Measurements from ENCODE around the gene KRT9.
"Not testable (repeated sequence)": the region's sequence is repeated elsewhere in the genome, so short reads cannot be mapped to it uniquely, and the experiment has no call there.

The KRT9 gene

DNA sequence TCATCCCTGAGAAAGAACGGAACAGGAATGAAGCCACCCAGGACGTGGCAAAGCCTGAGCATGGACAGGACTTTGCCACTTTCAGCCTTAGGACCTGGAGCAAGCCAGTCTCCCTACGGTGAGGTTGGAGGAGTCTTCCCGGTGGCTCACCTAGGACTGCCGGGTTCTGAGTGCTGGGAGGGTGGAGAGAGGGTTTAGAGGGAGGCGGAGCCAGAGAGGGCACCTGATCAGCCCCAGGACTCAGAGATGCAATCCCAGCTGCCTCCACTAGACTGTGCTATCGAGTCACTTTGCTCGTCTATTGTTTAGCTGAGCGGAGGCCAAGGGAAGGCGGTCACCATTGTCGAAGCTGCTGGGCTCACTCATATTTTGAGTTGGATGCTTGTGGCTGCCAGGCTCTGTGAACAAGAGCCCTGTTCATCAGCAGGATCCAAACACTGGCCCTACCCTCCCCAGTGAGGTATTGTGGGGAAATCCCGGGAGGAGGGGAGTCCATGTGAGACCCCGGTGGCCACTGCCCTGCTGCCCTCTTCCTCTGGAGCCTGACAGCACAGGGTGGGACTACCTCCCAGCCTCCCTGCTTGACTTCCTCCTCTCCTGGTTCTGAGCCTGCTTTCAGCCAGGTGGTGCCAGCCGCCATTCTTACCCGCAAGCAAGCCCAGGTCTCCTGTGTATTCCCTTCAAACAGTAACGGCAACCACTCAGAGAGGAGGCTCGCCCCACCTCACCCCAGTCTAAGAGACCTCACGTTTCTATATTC is 7.8 kb upstream of the KRT9 start:
- DNase-seq (ENCODE audit: low read depth in 2 of 3, low spot score in 1 of 3): peak; percentile 64 to 85 (median 69)

DNA sequence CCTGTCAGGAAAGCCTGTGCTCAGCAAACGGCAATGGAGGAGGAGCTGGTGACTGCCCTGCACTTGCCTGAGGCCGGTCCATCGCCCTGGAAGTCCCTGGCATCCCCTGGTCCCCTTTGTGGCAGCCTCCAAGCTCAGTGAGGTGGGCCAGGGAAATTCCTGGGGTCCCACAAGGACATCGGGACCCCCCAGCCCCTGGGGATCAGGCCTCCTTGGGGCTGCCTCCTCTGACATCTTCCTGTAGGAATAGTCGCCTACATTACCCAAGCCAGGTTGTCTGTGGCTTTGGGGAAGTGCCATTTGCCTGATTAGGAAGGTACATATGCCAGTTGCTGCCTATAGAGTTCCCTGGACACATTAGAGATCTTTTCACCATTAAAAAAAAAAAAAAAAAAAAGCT is 7.1 kb upstream of the KRT9 start:
- no peak for DNase-seq (ENCODE audit: low read depth in 2 of 3, low spot score in 1 of 3)

DNA sequence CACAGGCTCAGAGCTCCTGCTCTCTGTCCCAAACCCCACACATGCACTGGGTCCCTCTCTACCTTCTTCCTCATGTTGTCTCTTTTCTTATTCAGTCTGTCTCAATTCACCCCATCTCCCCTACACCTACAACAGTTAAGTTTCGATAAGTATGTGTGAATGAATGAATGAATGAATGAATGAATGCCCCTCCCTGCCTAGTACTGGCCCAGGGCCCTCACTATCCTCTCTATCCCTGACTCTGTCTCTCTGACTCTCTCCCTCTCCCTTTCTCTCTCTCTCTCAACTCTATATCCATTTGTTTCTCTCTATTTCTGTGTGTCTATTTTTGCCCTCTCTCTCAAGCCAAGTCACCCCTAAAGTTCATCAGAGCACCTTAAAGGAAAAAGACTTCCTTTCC is 6.7 kb upstream of the KRT9 start:
- no peak for DNase-seq (ENCODE audit: low read depth in 2 of 3, low spot score in 1 of 3)

DNA sequence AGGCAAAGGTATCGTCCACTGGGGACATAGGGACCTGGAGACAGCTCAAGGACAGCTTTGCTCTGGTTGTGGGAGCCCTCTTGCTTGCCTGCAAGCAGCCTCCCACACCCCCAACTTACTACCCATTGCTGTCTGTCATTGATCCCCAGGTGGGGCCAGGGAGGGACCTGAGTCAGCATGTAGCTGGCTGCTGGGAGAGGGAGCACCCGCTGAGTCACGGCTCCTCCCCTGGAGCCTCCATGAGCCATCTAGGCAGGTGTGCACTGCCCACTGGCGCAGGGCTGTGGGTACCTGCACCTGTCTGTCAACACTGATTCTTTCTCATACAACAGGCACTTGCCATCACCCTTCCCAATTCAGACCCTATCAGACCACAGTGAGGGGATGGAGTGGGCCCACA is 4.9 kb upstream of the KRT9 start:
- DNase-seq (ENCODE audit: low read depth in 2 of 3, low spot score in 1 of 3): not testable (repeated sequence)

DNA sequence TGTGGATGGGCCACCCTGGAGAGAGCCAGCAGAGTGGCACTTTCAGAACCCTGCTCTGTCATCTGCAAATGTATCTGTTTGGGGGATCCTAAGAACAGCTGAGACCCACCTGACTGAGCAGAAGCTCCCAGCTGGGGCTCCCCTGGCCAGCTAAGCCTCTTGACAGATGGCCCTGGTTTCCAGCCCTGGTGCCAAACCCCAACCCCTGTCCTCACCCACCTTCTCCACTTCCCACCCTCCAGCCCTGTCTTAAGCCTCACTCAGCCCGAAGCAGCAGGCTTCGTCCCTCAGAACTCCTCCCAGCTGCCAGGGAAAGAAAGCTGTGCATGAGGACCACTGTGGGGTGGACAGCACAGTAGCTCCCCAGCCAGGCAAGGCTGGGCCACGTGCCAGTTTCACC is 3.5 kb upstream of the KRT9 start:
- DNase-seq (ENCODE audit: low read depth in 2 of 3, low spot score in 1 of 3): no peak

DNA sequence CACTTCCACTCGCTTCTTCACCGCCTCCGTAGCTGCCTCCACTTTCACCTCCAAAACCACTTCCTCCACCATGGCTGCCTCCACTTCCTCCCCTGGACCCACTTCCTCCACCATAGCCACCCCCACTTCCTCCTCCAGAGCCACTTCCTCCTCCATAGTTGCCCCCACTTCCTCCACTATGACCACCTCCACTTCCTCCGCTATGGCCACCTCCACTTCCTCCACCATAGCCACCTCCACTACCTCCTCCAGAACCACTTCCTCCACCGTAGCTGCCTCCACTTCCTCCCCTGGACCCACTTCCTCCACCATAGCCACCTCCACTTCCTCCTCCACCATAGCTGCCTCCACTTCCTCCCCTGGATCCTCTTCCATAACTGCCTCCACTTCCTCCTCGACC is 4.5 kb downstream of the KRT9 start:
- DNase-seq (ENCODE audit: low read depth in 2 of 3, low spot score in 1 of 3): no peak

DNA sequence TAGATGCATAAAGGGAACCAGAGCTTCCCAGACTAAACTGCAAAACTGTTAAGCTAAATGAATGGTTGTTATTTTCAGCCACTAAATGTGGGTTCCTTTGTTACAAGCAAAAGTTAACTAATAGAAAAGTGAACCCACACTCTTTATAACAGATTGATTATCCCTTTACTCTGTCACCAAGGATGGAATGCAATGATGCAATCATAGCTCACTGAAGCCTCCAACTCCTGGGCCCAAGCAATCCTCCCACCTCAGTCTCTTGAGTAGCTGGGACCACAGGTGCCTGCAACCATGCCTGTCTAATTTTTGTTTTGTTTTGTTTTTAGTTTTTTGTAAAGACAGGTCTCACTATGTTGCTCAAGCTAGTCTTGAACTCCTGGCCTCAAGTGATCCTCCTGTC is 6.5 kb downstream of the KRT9 start:
- DNase-seq (ENCODE audit: low read depth in 2 of 3, low spot score in 1 of 3): no peak

DNA sequence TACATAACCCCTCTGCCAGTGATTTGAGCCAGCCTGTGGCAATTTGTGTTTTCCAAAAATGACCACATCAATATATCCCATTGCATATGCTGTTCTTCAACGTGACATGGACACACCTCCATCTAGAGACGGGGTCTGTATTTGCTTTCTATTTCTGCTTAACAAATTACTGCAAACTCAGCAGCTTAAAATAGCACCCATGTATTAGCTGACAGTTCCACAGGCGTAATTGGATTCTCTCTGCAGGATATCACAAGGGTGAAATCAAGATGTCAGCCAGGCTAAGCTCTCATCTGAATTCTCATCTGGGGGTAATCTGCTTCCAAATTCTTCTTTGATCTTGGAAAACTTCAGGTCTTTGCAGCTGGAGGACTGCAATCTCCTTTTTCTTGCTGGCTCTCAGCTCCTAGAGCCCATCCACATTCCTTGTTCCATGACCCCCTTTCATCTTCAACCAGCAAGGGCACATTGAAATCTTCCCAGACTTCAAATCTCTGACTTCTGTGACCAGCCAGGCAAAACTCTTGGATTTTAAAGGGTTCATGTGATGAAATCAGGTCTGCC is 8.2 kb downstream of the KRT9 start:
- no peak for DNase-seq (ENCODE audit: low read depth in 2 of 3, low spot score in 1 of 3)

DNA sequence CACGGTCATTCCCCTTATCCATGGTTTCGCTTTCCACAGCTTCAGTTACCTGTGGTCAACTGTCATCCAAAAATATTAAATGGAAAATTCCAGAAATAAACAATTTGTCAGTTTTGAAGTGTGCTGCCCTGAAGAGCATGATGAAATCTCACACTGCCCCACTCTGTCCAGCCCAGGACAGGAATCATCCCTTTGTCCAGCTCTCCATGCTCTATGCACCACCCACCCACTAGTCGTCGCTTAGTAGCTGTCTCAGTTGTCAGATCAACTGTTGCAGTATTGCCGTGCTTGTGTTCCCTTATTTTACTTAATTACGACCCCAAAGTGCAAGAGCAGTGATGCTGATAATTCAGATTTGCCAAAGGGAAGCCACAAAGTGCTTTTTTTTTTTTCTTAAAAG is 10.3 kb downstream of the KRT9 start:
- no peak for DNase-seq (ENCODE audit: low read depth in 2 of 3, low spot score in 1 of 3)

DNA sequence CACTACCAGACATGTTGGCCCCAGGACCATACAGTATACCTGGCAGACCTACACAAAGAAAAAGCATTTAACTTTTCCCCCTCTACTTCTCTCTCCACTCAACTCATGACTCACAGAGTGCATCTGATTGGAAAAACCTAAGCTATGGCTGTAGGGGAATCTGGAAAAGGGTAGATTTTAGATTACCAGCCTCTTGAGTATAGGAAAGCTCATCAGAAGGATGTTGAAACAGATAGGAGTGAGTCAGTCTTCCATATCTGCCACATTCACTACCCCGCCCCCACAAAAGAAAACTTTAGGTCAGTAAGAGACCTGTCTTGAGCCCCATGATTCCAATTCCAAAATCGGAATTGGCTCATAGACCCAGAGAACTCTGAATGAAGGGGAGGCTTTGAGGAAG is 12.3 kb downstream of the KRT9 start:
- DNase-seq (ENCODE audit: low read depth in 2 of 3, low spot score in 1 of 3): no peak

DNA sequence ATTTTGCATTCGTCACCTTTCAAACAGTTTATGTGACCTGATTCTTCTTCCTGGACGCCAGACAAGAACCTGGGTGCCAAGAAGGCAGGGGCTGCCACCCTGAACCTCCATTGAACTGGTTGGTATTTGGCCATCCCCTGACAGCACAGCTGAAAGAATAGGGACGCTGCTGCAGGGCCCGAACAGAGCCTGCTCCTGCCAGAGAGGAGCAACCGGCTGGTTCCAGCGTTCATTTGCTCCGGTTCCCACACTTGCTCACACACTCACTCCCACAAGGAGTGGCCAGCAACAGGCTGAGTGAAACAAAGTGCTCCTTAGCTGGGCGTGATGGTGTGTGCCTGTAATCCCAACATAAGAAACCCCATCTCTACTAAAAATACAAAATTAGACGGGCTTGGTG is 14.9 kb downstream of the KRT9 start:
- DNase-seq (ENCODE audit: low read depth in 2 of 3, low spot score in 1 of 3): no peak

DNA sequence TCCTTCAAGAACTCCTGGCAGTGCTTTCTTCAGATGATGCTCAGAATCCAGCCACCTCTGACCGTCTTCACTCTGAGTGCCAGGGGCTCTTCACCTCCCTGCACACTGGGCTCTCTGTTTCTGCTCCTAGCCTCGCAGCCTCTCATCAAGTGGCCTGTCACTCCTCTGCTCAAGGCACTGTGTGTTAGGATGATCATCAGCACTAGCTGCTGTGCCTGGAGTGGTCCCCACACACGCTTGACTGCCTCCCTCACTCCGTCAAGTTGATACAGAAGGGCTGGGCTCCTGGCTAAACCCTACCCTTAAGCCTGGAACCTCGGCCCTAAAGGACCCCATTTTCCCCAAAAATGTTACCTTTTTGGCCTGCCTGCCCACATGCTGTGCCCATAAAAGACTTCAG is 15.6 kb downstream of the KRT9 start:
- no peak for DNase-seq (ENCODE audit: low read depth in 2 of 3, low spot score in 1 of 3)

DNA sequence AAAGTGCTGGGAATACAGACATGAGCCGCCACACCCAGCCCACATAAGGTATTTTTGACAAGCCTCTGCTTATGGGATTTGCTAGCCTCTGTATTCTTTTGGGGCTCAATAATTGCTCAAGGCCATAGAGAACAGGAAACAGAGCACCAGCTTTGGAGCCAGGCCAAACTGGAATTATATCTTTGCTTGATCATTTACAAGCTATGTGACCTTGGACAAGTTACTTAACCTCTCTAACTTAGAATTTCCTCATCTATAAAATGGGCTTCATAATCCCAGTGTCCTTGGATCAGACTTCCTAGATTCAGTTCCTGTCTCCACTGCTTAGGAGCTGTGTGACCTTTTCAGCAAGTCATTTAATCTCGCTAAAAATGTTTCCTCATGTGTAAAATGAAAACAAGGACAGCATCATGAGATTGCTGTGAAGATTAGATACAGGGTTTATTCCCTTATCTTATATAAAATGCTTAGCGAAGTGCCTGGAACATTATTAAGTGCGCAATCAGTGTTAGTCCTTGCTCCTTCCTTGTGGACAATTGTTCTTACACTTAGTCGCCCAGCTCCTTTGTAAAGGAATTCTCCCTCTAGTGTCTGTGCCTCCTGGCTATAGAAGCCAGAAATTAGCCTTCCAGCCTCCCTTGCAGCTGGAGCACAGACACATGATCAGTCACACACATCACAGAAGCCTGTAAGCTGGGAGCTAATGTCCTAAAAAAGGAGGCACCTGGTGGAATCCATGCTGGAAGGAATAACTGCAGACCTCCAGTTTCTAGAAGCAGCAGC is 16.6 kb downstream of the KRT9 start:
- no peak for DNase-seq (ENCODE audit: low read depth in 2 of 3, low spot score in 1 of 3)

DNA sequence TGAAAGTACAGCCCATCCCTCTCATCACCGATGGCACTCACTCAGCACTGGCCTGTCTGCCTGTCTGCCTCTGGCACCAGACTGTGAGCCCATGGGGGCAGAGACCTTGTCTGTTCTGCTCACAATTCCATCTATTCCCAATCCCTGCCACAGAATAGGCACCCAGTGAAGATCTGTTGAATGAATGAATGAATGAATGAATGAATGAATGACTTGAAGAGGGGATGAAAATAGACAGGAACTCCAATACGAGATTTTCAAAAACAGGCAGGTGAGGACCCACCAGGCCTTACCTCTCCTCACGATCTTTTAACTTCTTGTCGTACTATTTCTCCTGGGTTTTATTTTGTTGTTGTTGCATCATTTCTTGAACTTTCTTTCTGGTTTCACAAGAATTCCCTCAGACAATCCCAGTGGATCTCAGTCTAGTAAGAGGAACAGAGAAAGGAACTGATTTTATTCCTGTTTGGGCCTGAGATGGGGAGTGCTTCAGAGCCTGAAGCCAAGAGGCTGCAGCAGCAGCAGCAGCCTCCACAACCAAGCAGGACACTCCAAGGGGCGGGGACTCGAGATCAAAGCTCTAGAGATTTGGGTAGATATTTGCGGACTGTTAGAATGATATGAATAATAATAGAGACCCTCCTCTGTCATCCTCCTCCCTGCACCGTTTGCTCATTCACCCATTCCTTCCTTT is 17.7 kb downstream of the KRT9 start:
- DNase-seq (ENCODE audit: low read depth in 2 of 3, low spot score in 1 of 3): no peak

DNA sequence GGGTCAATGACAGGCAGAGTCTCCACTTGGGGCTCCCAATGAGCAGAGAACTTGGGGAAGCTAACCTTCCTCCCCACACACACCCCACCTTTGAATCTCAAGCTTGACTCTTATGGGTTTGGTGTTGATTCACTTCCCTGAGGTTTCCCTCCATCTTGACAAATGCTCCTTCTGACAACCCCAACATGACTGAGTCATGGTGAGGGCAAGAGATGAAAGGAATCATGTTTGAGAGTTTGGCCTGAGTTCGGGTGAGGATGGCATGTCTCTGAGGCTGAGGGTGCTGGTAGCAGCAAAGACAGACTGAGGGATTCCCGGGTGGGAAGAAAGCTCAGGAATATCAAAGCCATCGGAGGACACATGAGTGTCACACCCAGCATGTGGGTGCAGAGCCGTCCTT is 18.7 kb downstream of the KRT9 start:
- no peak for DNase-seq (ENCODE audit: low read depth in 2 of 3, low spot score in 1 of 3)

DNA sequence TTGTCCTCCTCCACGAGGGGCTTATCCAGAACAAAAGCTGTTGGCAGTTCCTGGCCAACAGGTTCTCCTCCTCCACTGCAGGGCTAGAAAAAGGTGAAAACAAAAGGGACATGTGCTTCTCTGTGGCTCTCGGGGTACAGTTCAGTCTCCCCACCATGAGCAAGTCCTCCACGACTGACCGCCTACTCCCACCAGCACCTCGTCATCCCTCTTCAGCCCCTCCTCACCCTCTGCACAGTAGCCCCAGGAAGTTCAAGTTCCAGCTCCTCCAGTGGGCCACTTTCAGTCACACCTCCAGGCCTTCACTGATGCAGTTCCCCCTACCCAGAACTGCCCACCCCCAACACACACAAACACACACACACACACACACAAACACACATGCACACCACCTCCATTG is 19.4 kb downstream of the KRT9 start:
- DNase-seq (ENCODE audit: low read depth in 2 of 3, low spot score in 1 of 3): no peak

DNA sequence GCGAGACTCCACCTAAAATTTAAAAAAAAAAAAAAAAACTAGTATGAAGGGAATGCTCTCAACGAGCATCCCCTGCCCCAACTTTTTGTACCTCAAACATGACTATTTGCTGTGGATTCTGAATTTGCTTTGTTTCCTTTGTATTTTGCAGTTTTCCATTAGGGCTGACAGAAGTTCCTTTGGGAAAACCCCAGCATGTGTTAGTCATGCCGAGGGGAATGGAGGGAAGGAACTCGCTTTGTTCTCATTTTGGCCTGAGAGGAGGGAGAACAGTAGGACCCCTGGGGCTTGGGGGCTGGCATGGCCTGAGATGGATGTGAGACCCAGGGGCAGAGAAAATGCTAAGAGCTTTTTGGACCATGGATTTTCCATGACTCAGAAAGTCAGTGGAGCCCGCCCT is 20.5 kb downstream of the KRT9 start:
- no peak for DNase-seq (ENCODE audit: low read depth in 2 of 3, low spot score in 1 of 3)

DNA sequence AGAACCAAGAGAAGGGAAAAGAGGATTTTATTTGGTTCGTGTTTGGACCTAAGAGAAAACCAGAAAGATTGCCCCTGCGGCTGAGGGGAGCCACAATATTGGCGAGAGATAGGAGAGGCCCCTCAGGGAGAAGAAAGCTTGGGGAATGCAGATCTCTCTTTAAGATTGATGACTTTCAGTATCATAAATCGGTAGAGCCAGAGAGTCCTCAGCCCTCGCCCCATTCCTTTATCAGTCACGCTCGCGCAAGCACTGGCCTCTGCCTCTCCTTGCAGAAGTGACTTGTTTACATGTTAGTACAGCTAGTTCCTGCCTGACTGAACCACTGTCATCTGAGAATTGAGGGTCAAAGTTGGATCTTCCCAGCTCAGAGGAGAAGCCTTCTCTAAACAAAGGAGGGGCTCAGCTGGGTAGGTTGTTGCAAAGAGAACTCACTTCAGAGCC is 22.2 kb downstream of the KRT9 start:
- no peak for DNase-seq (ENCODE audit: low read depth in 2 of 3, low spot score in 1 of 3)

DNA sequence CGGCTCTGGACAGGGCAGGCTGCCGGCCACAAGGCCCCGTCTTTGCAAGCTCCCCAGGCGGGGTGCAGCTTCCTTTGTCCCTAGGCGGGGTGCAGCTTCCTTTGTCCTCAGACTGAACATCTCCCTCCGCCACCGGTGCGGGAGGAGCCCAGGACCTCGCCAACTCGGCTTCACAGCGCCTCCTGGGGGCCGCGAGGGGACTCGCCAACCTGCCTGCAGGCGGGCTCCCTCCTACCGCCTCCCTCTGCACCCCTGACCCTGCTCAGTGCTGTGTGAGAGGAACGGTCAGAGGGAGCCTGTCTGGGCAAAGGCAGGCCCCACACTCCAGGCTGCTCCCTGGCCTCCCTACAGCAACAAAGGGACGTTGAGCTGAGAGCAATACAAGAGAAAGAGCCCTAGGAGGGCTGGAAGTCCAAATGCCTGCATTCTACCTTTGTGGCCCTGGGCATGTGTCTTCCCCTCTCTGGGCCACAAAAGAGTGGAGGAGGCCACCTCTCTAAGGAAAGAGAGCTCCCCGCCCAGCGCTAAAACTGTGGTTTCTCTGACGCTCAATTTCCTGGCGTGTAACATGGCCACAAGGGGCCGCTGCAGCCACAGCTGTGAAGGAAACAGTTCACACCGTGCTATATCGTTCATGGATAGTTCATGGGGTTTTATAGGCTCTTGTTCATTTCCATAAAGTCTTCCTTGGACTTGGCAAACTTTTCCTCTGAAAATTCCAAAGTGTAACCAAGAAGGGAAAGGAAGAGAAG is 22.8 kb downstream of the KRT9 start:
- peak; percentile 69 to 82 (median 72) for DNase-seq (ENCODE audit: low read depth in 2 of 3, low spot score in 1 of 3)

DNA sequence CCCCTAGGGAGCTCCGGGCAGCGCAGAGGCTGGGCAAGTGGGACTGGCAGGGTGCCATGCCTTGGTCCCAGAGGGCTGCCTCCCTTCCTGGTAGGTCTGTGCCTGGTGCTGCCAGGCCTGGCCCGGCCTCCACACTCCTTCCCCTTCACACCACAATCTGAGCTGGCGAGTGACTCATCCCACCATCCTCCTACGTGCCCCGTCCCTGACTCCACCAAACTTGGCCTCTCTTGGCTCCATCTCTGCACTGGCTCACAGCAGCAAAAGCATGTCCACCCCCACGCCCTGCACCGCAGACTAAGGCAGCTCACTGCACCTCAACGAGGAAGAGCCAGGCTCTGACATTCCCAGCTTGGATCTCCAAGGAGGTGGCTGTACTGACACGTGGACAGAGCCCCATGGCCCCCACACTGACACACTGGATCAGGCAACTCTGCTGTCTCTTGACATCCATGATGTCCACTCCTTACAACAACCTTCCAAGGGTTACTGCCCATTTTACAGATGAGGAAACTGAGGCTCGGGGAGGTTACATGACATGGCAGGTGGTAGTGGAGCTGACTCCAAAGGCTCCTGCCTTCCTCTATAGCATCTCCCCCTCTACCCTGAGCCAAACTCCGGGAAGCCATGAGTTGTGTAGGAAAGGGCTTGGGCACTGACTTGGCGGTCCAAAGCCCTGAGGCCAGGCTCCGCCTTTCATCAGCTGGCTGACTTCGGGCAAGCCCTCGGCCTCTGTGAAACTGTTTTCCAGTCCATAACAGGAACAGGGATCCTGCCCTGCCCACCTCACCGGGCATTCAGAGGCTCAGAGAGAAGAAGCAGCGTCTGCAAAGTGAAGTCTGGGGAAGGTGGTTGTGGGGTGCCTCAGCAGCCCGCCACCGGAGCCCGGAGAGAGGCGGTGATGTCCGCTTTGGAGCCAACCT is 23.7 kb downstream of the KRT9 start:
- DNase-seq (ENCODE audit: low read depth in 2 of 3, low spot score in 1 of 3): peak; percentile 73 to 79 (median 76)

All from stimulated activated CD4-positive, alpha-beta T cell treated with anti-CD3 and anti-CD28 coated beads, Interleukin-12 subunit alpha, Interleukin-12 subunit beta, amount 100 ng/mL, for 48 hours (primary cell).